Ureter (tissue), 1 donor: Measurements from ENCODE around the gene CRYBG2. TPM values are rescaled to one million over a fixed set of nuclear protein-coding genes. Genes with fewer than 3 reads are reported as not detected.
"Not testable (repeated sequence)": the region's sequence is repeated elsewhere in the genome, so short reads cannot be mapped to it uniquely, and the experiment has no call there.

Experiments used
- DNase-seq: peaks from one replicate; pipeline ENCODE4 v3.0.0-alpha.2; 2020; ENCODE audit warnings: low spot score
- total RNA-seq: library from RNA; stranded (reverse); gene quantifications from one replicate; pipeline ENCODE4 v1.2.4, GENCODE V29; 2023
- donor health status: DM: yes; HTN: yes; CAD: no.

CRYBG2 gene
- total RNA-seq, 1 donor from 2014 or later, result 25.2 TPM

DNA sequence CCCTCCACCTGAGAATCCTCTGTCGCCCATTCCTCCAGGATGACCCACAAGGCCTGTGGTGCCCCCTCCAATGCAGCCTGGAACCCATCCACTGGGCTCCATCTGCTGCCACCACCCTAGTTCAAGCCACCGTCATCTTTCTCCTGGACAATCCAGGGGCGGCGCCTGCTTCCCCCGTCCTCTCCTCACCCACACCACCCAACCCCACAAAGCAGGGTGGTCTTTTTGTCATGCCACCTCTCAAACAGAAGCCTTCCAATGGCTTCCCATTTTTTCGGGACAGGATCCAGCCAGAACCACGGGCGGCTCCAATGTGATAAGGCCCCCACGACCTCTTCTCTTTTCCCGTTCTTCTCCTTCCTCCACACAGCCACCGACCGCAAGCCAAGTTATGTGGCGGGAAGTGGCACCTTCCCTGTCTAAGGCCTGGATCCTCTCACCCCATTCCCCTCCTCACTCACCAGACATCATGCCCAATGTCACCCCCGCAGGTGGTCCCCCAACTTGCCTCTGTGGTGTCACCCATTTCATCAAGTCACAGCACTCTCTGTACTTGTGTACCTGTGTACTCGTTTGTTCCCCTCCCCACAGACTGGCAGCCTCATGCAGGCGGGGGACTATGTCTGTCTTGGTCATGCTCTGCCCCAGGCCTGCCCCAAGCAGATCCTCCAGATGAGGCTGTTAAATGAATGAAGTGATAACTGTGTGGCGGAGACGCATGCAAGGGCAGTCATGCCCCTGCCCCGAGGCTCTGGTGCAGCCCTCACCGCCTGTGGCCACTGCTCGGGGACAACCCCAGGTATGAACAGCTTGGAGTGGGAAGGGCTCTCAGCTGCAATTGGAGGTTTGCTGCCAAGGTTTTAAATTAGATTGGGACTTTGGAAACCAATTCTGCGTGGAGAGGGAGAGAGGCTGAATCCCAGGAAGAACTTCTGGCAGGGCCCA is 58.5 kb downstream of the CRYBG2 start:
- no peak for DNase-seq

DNA sequence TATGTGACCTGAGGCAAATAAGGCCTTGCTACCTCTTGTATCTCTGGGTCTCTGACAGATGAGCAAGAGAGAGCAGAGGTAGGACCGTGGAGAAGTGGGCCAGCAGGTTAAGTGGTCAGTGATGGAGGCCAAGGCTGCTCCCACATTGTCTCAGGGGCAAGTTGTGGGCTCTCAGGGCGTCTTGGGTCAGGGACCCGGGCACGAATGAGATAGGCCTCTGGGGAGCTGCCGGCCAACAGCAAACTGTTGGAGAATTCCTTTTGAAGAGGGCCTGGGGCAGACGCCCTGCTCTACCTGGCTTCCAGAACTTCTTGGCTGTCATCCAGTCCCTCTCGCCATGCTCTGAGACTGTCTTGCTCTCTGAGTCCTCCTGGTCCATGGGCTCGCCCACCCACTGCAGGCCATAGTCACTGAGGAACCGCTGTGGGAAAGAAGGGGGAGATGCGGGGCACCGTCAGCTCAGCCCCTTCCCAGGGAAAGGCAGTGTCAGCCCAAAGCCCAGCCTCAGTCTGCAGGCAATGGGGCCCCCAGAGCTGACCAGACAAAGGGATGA is 59.9 kb downstream of the CRYBG2 start:
- DNase-seq, result no peak

DNA sequence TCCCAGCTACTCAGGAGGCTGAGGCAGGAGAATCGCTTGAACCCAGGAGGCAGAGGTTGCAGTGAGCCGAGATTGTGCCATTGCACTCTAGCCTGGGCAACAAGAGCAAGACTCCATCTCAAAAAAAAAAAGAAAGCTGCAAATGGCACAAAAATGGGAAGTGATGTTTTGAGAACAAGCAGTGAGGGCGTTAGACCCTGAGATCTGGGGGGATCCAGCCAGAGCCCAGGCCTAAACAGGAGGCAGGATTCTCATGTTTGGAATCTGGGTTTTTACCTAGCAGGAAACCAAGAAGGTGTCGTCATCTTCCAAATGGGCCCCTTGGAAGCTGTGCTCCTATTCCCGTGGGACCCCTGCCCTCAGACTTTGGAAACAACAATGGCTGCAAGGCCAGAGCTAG is 61.2 kb downstream of the CRYBG2 start:
- not testable (repeated sequence) for DNase-seq

DNA sequence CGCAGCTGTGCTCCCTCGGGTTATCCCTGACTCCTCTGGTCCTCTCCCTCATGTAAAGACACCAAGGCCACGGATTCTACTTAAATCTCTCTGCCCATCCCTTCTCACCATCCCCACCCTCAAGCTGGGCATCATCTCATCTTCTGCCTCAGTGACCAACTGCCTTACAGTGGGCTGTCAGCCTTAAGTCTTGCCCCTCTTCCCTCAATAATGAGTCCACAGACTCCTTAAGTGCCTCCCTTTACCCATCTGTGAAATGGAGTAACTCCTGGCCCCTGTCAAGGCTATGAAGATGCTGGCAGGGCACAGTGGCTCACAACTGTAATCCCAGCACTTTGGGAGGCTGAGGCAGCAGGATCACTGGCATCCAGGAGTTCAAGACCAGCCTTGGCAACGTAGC is 62.0 kb downstream of the CRYBG2 start:
- no peak for DNase-seq

DNA sequence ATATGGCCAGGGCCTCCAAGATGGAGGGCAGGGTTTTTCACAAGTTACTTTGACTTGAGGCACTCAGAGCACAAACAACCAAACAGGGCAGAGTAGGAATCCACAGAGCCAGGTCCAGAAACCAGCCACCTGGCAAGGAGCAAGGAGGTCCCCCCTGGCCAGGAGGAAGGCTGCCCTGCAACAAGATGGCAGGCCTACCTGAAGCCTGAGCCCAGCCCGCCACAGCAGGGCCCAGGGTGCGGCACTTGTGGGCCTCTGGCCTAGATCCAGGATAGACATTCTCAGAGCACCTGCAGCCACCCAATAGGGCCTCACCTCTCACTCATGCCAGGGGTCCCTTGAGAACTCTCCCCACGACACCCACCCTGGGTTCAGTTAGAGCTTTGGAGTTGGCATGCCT is 62.5 kb downstream of the CRYBG2 start:
- DNase-seq, result no peak

DNA sequence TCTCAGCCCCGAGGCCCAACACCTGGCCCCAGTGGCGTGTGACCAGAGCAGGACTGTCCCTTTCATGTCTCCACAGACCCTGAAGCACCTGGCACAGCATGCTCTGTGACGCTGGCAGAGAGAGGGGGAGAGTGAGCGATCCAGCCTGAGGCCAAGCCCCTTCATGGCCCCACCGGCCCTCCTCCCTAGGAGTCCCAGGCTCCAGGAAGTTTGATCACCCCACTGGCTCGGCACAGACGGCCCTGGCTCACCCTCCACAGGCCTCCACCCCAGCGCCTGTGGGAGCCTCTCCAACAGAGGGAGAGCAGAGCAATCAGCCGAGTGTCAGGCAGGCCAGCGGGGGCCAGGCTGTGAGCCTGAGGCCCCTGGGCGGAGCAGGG is 63.1 kb downstream of the CRYBG2 start:
- no peak for DNase-seq

DNA sequence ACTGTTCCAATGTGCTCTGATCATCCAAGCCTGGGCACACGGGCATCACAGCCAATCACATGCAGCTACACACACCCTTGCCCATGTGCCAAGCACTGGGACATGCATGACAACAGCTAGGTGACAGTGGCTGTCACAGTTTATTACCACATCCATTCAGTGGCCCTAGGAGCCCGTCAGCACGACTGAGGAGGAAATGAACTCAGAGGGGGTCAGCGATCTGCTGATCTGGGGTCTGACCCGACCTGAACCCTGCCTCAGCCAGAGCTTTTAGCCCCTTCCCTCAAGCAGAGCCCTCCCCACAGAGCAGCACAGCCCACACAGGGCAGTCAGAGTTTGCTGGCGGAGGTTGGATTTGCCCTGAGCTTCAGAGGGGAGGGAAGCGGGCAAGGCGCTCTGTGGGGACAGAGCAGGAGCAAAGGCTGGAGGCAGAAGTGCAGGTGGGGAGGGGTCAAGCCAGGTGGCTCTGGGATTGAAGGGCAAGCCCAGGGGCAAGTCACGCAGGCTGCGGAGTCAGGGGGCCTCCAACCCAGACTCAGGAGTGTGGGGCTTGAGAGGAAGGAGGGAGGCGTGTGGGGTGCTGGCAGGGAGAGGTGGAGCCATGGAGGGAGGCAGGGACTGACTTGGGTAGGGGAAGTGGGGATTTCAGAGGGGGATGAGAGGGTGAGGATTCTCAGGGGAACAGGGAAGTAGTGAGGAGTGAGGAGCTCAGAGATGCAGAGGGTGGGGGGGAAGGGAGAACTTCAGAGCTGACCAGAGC is 63.6 kb downstream of the CRYBG2 start:
- DNase-seq, result no peak

DNA sequence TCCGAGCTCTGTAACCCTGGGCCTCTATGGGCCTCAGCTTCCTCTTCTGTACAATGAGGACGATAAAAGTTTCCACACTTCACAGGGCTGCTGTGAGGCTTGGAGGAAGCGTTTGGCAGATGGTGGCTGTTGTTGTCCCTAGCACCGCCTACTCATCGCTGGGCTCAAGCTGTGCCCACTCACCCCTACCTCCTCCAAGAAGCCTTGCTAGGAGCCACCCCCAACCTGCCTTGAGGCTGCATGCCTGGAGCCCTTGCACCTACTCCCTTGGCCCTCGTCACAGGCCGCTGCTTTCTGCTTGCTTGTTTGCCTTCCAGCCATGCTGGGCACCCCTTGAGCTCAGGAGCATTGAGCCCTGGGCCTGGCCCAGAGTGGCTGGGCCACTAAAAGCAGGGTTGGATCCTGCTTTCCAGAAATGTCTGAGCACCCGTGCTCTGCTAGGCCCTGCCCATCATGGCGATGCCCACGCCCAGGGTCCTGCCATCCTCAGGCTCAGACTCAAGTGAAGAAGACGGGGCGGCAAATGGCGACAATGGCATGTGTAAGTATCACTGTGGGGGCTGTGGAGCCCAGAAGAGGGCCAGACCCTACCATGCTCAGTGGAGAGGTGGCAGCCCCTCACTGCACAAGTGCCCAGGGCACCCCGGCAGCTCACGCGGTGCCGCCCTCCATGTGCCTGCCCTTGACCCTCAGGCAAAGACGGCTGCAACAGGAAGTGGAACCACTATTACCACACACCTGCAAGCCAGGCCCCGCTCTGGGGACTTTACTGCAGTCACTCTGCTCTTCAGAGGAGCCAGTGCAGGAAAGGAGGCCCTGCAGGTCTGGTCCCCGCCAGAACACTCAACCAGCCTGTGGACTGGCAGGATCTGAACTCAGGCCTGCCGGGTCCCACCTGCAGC is 64.5 kb downstream of the CRYBG2 start:
- DNase-seq, result no peak

DNA sequence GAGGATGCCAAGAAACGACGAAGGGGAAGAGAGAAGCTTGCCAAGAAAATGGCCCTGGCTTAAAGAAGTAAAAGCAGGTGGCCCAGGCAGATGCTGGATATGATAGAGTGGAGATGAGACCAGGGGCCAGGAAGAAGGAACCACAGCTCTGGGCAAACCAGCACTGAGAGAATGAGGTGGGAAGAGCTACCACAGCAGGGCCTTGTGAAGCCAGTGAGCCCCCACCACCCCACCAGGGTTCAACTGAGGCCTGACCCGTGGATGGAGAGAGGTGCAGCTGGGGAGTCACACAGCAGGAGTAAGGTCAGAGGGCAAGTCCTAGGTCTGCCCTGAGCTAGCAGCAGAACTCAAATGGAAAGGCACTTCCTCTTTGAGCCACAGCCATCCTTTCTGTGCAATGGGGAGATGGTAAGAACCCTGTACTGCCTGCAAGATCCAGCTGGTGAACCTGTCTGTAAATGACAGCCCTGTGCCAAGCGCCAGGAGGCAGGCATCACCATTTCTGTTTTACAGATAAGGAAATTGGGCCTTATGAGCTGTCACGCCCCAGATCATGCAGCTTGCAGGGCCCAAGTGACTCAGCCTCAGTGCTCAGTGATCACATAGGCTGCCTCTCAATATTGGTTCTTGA is 65.5 kb downstream of the CRYBG2 start:
- DNase-seq, result no peak

DNA sequence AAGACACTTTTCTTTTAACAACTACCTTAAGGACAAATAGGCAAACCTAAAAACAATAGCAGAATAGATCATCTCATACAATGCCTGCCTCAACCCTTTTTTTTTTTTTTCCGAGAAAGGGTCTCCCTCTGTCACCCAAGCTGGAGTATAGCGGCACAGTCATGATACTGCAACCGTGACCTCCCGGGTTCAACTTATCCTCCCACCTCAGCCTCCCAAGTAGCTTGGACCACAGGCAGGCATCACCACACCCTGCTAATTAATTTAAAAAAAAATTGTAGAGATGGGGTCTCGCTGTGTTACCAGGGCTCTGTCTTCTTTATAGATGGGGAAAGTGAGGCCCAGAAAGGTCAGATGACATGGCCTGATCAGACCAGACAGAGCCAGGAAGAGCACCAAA is 66.1 kb downstream of the CRYBG2 start:
- DNase-seq, result no peak

DNA sequence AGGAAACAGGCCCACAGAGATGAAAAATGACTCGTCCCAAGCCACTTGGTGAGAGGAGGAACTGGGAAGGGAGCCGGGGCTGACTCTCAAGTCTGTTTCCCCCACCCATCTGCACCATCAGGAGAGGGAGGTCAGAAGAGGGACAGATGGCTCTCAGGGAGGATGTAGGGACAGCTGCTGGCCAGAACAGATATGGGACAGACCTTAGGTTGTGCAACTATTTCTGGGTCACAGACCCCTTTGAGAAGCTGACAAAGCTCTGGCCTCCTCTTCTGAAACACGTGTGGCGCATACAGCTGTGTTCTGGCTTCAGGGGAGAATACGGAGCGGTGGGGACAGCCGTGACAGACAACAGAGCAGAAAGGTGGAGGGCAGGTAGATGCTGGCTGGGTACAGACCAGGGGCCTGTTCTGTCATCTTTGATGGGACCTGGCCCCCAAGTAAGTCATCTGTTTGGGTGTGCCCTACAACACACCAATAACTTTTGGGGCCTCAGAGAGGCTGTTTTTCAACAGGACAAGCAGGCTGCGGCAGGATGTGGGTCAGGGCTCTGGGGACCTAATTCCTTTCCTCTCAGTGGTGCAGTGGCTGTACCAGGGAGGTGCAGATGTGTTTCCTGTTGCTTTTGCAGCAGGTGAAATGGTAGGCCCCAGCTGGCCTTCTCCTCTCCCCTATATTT is 66.8 kb downstream of the CRYBG2 start:
- DNase-seq, result no peak

DNA sequence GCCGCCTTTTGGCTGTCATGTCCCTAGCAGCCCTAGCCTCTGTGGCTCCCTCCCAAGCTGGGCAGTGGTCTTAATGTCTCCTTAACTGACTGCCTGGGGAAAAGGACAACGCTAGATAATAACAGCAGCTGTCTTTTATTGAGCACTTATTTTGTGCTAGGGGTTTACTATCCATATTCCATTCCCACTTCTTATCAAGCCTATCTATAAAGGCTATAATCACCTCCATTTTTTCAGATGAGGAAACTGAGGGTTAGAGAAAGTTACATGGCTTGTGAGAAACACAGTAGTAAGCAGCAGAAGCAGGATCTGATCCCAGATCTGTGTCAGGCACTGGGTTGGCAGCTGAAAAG is 67.9 kb downstream of the CRYBG2 start:
- no peak for DNase-seq

DNA sequence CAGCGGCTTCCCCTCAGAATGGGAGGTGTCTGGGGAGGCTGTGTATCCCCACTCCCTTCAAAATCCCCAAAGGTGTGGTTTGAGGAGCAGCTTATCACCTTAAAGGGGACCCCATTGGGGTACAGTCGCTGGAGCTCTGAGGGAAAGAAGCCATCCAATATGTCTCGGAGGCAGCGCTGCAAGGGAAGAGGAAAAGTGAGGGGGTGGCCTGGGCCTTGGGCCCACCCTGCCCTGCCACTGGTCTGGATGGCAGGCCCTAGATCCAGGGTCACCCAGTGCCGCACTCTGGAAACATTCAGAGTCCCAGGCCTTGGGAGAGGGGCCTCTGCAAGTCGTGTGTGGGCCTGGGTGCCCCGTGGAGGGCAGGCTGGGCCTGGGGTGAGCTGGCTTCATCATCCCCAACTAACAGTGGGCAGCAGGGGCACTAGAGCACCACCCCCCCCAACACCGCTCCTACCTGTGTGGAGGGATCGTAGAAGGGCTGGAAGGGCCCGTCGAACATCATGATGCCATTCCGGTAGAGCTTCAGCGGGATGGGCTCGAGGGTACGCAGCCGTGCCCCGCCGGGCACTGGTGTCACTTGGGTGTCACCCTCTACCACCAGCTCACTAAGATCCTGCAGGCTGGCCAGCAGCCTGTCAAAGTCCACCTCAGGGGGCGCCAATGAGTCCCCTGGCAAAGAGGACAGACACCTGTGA is 68.4 kb downstream of the CRYBG2 start:
- DNase-seq, result no peak

DNA sequence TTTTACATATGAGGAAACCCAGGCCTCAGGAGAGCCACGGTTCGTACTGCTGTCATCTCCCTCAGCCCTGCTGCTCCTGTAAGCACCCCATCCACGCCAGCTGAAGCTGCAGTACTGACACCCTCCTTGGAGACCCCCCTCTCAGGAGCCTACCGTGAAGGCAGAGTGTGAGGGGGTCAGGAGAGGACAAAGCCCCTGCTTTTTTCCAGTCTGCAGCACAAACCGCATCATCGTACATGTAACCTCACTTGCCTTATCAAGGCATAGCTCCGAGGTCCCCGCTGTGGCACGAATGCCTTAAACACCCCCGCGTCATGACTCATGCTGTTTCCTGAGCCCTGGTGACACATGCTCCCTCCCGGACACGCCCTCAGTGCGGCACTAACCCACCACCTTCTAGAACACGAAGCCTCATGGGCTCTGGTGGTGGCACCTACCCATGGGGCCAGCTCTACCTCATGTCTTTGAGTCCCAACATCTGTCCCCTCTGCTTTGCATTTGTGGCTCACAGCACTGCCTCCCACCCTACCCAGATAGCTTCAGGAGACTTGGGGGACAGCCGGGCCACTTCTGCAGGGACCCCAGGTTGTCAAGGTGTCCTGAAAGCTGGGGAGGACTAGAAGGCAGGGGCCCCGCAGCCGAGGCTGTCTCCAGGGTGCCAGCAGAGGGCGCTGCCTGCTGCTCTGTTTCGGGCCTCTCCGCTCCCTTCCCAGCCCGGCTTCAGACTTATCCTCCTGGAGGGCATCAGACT is 69.2 kb downstream of the CRYBG2 start:
- DNase-seq, result peak; percentile 79

DNA sequence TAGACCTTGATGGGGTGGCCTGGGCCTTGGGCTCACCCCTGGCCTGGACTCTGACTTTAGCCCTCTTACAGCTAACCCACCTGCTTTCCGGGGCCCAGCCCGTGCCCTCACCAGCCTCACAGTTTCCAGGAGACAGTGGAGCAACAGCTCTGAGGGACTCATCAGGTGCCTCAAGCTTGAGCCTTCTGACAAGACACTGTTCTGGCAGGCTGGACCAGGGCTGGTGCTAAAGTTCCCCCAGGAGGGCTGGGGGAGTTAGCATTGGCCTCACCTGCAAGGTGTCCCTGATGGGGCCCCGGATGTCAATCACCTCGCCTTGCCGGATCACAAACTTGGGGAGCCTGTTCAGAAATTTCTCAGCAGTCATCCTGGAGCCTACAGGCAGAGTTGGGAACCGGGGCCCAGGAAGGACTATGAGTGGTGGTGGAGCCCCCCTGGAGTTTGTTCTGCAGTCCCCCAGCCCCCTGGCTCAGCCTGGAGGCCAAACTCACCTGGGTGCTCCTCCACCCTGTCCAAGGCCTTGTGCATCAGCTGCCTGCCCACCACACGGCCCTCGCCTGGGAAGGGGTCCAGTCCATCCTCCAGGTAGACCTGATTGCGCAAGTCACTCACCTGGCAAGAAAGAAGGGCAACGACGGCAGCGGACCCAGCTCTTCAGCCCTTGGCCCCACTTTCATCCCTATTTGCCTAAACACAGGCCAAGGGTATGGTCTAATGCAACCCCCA is 69.9 kb downstream of the CRYBG2 start:
- DNase-seq, result no peak

DNA sequence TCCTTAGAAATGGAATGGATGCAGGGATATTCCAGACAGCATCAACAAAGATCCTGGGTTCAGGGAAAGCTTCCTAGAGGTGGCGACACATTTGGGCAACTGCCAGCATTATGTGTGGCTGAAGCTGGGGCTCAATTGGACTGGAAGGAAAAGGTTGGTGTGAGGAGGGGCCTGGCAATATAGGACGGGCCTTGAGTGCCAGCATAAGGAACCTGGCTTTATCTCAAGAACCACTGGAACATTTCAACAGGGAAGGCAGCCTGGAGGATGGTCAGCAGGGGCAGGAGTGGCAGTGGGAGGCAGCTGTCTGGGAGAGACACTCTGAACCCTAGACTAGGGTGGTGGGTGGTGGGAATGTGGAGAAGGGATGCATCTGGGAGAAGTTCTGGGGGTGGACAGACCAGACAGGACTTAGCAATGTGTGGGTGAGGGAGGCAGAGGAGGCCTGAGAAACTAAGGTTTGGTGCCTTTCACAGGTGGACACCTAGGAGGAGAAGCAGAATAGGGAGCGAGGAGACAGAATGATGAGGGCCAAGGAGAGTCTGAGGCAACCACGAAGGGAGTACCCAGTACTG is 70.6 kb downstream of the CRYBG2 start:
- no peak for DNase-seq

DNA sequence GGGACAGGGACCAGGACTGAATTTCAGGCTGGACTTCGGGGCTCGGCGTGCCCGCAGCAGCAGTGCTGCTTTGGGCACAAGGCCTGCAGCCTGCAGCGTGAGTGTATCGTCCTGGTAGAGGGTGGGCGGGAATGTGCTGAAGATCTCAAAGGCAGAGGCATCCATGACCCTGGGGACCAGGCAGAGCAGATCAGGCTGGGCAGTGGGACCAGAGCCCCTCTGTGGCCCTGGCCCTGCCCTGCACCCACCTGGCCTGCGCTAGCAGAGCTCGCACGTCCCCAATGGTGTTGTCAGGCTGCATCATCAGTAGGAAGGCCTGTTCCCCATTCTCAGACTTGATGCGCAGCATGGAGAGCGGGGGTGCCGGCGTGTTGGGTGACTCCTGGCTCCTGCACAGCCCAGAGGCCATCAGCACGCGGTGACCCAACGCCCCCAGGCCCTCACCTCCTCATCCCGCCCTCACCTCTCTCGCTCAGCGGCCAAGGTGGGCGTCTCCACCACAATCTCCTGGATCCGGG is 71.5 kb downstream of the CRYBG2 start:
- no peak for DNase-seq

DNA sequence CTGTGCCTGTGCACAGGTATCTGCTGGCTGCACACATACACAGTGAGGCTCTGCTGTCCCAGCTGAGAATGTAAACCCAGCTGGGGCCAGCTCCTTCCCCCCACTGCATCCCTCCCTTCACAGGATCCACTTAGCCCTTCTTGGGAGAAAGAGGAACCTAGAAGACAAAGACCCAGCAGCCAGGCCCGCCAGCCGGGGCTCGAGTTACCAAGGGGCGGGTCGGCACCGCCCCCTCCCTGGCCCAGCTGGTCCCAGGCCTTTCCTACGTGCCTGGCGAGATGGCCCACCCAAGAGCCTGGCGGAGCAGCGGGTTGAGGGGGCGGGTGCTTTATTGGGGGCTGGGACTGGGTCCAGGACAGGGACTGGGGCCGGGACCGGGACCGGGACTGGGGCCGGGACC is 72.0 kb downstream of the CRYBG2 start:
- DNase-seq, result no peak
